SK-N-DZ (cell line): Measurements from ENCODE around the gene MYOC. TPM values are rescaled to one million over a fixed set of nuclear protein-coding genes. Genes with fewer than 3 reads are reported as not detected.
"Not testable (repeated sequence)": the region's sequence is repeated elsewhere in the genome, so short reads cannot be mapped to it uniquely, and the experiment has no call there.

Experiments
- DNase-seq: peaks from one replicate; pipeline ENCODE4 v3.0.0-alpha.2; 2015; ENCODE audit warnings: low spot score
- polyA plus RNA-seq, 2 experiments: library from polyadenylated mRNA; depleted of rRNA; stranded (reverse); fragments of >200 nt; gene quantifications; 2 replicates each; pipeline ENCODE4 v1.2.3, GENCODE V29; 2014

The MYOC gene
- polyA plus RNA-seq (2014; cell fraction: cytosol; rRNA removed) = not detected in 2 replicates
- polyA plus RNA-seq (2014; cell fraction: nucleus; rRNA removed) = not detected in 2 replicates

GRCh38 chr1:171652234-171652822, at the start of gene MYOC:
Gene MYOC (minus strand): TSS chr1:171652688. CDS start chr1:171652611, 77 bp downstream.
- DNase-seq = no peak

DNA sequence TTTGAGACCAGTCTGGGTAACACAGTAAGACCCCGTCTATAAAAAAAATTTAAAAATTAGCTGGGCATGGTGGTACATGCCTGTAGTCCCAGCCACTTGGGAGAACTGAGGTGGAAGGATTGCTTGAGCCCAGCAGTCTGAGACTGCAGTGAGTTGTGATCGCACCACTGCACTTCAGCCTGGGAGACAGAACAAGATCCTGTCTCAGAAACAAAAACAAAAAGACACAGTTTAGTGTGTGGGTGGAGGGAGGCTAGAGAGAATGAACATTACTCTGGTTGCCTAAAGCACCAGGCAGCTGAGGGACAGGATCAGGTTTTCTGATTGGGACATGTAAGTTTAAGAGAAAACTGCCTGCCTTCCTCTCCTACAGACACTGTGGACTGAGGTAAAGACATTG, 47.0 kb upstream of the MYOC start:
- DNase-seq = no peak

DNA sequence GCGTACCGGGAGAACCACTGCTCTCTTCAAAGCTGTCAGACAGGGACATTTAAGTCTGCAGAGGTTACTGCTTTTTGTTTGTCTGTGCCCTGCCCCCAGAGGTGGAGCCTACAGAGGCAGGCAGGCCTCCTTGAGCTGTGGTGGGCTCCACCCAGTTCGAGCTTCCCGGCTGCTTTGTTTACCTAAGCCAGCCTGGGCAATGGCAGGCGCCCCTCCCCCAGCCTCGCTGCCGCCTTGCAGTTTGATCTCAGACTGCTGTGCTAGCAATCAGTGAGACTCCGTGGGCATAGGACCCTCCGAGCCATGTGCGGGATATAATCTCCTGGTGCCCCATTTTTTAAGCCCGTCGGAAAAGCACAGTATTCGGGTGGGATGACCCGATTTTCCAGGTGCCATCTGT, 43.3 kb upstream of the MYOC start:
- not testable (repeated sequence) for DNase-seq

DNA sequence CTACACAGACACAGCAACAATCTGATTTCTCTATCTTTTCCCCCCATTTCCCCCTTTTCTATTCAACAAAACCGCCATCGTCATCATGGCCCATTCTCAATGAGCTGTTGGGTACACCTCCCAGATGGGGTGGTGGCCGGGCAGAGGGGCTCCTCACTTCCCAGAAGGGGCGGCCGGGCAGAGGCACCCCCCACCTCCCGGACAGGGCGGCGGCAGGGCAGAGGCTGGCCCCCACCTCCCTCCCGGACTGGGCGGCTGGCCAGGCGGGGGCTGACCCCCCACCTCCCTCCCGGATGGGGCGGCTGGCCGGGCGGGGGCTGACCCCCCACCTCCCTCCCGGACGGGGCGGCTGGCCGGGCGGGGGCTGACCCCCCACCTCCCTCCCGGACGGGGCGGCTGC, 41.1 kb upstream of the MYOC start:
- not testable (repeated sequence) for DNase-seq

- DNase-seq = no peak
Measured at GRCh38 chr1:171683870-171684269, 31.4 kb upstream of the MYOC start.

- no peak for DNase-seq
Measured at GRCh38 chr1:171680339-171680738, 27.9 kb upstream of the MYOC start.

DNA sequence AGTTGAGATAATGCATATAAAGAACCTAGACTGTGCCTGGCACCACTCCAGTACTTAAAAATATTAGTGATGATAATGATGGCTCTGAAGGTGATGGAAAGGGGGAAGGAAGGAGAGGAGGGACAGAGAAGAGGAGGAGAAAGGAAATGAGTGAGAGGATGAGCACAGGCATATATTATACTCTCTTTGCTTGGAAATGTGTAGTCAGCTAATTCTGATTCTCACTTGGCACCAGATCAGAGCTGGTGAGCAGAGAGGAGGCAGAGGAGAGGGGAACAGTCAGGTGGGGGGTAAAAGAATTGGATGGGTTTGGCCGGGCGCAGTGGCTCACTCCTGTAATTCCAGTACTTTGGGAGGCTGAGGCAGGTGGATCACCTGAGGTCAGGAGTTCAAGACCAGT, 24.3 kb upstream of the MYOC start:
- DNase-seq = no peak

DNA sequence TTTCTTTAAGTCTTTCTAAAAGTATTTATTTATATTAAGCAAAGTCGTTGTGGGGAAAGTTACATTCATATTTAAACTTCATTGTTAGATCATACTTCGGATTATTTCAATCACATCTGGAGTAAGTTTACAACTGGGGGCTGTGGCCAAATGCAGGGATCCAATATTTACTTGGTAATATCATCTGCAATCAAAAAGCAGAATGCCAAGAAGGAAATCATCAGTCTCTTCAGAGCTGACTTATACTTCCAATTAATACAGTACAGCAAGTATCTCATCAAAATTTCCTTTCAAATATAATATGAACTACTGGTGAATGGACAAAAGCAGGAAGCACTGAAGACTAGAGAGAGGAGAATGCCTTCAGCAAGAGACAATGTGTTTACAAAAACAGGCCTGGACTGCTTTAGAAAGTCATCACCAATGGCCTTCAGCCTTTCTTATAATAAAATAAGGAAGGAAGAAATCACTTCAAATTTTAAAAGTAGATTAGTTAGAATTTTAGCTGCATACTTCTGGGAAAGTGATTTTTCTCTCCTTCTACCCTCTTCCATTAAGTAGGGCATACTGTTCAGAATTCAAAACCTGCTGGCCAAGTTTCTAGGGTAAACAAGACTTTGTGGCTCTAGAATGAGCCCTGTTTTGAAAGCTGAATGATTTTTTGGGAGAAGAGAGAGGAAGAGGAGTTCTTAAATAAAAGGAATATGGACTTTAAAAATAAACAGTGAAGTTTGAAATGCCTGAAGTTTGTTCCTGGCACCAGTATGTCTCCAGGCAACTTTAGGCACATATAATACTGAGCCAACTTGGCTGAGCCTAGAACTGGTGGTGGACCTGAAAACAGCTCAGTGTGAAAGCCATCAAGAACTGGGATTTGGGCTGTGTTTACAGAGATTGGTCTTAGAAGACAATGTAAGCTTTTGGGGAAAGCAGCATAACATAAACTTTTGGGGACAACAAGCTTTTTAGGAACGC, 22.2 kb upstream of the MYOC start:
- DNase-seq = no peak

- no peak for DNase-seq
Measured at GRCh38 chr1:171670739-171671138, 18.3 kb upstream of the MYOC start.

DNA sequence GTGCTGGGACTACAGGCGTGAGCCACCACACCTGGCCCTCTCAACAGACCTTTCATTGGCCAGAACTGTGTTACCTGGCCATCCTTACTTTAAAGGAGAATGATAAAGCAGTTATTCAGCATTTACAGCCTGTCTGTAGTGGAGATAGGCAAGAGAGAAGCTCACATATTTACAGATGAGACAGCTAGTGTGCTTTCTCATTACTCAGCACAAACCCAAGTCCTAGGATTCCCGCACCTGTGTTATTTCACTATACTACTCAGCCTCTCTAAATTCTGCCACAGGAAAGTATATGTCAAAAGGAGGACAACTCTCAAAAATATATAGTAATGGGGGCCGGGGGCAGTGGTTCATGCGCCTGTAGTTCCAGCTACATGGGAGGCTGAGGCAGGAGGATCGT, 15.9 kb upstream of the MYOC start:
- no peak for DNase-seq

DNA sequence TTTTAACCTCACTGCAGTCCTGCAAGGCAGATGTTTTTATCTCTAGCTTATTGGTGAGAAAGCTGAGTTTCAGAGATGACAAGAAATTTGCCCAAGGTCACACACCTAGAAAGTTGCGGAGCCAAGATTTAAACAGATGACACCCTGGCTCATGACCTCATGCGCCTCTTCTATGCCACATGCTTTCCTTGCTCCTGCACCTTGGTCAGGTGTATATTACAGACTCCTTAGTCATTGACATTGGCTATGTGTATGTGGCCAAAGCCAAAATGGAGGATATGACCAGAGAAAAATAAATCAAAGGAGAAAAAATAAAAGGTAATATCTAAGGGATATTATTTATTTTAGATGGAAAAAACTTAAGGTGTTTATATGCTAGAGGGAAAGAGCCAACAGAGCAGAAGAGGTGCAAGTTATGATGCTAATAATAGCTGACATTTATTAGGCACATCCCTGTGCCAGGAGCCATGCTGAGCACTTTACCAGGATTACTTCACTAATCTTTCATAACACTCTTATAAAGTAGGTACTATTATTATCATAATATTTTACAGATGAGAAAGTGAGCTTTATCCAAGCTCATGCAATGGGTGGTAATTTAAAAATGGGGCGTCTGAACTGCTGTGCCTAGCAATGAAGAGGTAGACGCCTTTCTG, 13.8 kb upstream of the MYOC start:
- DNase-seq = no peak

GRCh38 chr1:171664976-171665375, 12.5 kb upstream of the MYOC start:
- DNase-seq = no peak

DNA sequence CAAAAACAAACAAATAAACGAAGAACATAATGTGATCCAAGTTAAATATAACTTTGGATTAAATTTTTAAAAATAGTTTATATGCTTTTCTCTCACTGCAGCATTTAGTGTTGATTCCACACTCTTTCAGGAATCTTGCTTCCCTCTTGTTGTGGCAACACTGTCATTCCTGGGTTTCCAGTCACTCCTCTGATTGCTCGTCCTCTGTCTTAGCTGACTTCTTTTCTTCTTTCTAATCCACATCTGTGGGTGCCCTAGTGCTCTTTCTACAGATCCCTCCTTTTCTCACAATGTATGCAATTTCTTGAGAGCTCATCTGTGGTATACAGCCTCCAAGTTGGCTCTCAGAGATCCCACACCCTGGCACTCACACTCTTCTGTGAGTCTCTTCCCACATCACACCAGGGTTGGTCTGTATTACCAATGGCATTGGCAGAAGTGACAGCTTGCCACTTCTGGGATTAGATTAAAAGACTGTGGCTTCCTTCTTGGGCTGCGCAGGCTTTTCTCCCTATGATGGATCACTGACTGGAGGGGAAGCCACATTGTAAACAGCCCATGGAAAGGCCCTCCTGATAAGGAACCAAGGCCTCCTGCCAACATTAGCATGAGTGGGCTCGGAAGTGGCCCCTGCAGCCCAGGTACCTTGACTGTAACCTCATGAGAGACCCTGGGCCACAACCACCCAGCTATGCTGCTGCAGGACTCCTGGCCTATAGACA, 11.5 kb upstream of the MYOC start:
- DNase-seq = no peak

DNA sequence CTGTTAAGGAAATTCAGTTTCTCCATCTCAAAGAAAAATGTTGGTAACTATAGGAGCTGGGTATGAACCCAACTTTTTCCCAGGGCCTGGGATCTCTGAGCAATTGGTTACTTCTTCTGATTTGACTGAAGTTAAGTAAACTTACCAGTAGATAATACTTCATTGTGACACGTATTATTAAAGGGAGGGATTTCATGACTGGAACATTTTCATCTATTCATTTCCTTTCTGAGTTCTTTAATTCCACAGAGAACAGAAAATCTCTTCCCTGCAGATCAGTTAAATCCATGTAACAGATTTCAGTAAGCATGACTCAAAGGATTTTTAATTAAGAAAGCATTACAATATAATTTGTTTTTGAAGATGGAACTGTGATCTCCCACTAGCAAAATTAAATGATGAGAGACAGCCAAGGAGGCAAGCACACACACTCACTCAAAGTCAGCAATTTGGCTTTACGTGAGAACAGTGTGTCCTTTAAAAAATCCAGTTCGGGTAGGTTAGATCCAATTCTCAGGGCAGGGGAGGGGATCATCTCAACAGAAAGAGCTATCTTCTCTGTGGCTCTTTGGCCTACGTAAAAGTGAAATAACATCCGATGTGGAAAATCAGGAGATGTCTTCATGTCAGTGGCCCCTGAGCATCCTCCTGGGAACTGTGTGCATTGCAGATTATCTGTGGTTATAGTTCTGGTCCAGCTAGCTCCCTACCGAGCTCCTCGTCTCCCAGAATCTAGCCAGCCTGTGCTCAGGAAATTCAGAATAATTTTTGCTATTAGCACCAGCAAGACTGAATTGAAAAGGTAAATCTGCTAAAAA, 10.8 kb upstream of the MYOC start:
- DNase-seq = no peak

DNA sequence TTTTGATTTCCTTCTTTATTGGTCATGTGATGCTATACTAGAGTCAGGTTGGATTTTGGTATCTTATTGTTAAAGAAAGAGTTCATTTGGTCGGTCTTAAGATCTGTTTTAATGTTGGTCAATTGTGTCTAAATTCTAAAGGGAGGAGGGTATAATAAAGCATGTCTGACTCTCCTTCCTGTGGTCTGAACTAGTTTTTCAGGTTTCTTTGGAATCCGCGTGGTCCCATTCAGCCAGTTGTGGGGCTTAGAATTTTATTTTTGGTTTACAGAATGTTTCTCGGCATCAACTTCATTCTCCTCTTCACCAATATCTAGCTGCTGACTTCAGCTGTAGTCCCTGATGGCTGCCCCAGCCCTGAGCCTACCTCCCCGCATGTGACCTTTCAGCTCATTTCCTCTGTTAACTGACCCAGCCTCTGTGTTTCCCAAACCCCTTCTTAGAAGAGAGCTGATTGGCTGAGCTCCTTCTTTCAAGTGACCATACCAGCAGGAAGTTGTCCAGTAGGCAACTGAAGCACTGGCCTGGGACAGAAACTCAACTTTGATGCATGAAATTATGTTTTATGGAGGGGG, 8.7 kb upstream of the MYOC start:
- DNase-seq = no peak

DNA sequence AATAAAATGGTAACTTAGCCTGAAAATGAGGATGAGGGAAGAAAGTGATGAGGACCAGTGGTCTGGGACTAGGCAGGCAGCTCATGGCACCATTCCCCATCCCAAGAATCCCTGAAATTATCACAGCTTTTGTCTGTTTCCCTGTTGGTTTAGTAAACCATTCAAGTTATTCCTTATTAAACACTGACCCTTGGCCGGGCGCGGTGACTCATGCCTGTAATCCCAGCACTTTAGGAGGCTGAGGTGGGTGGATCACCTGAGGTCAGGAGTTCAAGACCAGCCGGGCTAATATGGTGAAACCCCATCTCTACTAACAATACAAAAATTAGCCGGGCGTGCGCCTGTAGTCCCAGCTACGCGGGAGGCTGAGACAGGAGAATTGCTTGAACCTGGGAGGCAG, 3.7 kb upstream of the MYOC start:
- DNase-seq = not testable (repeated sequence)

GRCh38 chr1:171655746-171656116, 3.2 kb upstream of the MYOC start:
- no peak for DNase-seq

DNA sequence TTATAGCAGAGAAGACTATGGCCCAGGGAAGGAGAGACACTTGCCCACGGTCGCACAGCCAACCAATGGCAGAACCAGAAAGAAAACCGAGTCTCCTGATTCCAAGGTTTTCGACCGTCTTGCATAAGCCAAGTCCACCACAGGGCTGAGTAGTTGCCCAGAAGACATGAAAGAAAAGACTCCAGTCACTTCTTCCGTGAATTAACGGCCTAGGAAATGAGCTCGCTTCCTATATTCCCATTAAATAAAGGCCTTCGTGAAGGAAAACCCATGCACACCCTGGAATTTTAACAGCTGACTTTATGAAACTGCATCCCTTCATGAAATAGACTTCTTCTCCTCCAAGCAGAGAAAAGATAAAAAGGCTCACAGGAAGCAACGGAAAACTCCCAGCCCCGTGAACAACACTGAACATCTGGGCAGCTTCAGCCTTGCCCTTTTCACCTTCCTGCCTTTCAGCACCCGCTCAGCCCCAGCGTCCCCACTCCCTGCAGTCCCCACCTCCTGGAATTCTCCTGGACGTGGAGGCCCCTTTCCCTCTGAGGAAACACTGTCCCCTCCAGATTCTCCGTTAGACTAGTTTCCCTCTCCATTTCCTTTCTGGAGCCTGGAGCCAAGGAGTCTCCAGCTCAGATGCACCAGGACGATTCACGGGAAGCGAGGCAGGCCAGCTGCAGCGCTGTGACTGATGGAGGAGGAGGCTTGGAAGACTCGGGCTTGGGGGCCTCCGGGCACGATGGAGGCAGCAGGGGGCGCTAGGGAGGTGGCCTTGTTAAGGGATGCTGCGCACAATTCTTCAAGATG, 2.7 kb upstream of the MYOC start:
- DNase-seq = peak; percentile 82

DNA sequence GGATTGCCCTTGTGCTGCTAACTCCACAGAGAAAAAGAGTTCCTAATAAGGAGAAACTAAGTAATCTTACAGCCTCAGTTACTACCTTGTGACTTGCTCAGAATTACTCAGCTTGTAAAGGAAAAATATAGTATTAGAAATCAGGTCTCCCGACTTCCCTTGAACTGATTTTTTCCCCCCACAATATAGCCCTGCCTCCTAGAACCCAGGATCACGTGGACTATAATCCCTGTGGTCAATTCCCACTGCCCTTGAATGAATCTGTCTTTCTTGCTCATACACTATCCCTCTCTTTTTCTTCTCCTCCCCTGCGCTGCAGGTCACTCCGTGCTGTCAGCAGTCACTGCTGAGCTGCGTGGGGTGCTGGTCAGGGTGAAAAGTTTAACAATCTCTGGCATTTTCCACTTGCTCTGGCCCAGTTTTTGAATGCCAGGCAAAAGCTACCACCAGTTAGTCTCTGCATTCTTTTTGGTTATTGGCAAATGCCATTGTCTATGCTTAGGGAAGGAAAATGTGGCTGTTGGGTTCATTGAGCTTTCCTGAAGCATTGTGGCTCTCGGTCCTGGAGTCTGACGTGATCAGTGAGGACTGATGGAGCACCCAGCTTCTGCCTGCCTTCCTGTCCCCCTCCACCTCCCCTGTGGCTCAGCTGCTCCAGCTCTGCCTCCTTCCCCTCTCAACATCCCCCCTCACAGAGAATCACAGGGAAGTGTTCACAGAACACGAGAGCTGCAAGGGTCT, 1.9 kb upstream of the MYOC start:
- no peak for DNase-seq
